WTC11 (cell line): ENCODE results near the gene CHST3.

Source experiments
- CREM ChIP-seq: sonication (generic); formaldehyde crosslinking; IDR thresholded peaks from 2 replicates; pipeline ENCODE4 v1.8.1; 2022; ENCODE audit warnings: mild to moderate bottlenecking, missing genetic modification reagents, moderate library complexity
- EMX1 ChIP-seq: fragments of 250-450 bp; sonication (Bioruptor Pico); IDR thresholded peaks from 2 replicates; pipeline ENCODE4 v1.8.0; 2021; ENCODE audit warnings: mild to moderate bottlenecking
- ZNF317 ChIP-seq: sonication (generic); formaldehyde crosslinking; IDR thresholded peaks from 2 replicates; pipeline ENCODE4 v1.8.1; 2023; ENCODE audit warnings: low read depth, mild to moderate bottlenecking, moderate library complexity, missing genetic modification reagents, borderline replicate concordance
- TF ChIP-seq, protein P1 (sequence below): fragments of 200-600 bp; IDR thresholded peaks from 2 replicates; pipeline ENCODE4 v1.8.0; 2022; ENCODE audit warnings: antibody characterized with exemption
- TF ChIP-seq, protein P2 (sequence below): sonication (generic); formaldehyde crosslinking; IDR thresholded peaks from 2 replicates; pipeline ENCODE4 v1.8.0; 2022; ENCODE audit warnings: mild to moderate bottlenecking, missing genetic modification reagents
- TF ChIP-seq, protein P3 (sequence below): sonication (generic); formaldehyde crosslinking; IDR thresholded peaks from 2 replicates; pipeline ENCODE4 v1.8.1; 2023; ENCODE audit warnings: mild to moderate bottlenecking, moderate library complexity, missing genetic modification reagents

DNA sequence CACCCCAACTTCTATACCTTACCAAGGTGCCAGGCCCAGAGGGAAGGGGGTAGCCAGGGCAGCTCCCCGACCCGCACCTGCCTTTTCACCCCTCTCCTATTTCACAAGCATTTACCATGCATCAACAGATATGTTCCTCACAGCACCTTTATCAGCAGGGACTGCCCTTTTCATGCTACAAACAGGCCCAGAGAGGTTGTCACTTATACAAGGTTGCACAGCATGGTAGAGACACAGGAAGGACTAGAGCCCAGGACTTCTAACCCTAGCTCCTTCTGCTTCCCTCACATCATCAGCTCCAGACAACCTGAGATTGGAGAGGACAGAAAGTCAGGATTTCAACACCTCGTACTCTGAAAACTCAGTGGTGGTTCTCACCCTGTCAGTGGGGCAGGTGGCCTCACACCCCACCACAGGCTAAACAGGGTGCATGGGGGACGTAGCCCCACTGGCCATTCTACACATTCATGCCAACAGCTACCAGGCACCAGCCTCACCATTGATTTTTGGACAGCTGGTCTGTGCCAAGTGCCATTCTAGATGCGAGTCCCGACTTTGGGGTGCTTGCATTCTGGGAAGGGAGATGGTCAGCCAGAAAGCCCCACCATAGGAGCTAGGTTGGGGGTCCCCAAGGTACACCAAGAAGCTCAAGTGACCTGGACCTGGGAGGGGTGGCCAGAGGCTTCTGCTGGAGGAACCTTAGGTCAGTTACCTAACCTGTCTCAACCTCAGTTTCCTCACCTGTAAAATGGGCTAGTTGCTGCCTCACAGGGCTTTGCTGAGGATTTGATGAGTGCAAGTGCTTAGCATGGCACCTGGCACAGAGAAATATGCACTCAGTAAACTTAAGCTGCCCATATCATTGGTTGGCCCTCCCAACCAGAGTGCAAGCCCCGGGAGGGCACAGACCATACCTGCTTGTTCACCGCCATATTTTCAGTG lies 38.4 kb downstream of the CHST3 start:
- TF ChIP-seq, protein P1, sequence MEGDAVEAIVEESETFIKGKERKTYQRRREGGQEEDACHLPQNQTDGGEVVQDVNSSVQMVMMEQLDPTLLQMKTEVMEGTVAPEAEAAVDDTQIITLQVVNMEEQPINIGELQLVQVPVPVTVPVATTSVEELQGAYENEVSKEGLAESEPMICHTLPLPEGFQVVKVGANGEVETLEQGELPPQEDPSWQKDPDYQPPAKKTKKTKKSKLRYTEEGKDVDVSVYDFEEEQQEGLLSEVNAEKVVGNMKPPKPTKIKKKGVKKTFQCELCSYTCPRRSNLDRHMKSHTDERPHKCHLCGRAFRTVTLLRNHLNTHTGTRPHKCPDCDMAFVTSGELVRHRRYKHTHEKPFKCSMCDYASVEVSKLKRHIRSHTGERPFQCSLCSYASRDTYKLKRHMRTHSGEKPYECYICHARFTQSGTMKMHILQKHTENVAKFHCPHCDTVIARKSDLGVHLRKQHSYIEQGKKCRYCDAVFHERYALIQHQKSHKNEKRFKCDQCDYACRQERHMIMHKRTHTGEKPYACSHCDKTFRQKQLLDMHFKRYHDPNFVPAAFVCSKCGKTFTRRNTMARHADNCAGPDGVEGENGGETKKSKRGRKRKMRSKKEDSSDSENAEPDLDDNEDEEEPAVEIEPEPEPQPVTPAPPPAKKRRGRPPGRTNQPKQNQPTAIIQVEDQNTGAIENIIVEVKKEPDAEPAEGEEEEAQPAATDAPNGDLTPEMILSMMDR, result no peak
- TF ChIP-seq, protein P2, sequence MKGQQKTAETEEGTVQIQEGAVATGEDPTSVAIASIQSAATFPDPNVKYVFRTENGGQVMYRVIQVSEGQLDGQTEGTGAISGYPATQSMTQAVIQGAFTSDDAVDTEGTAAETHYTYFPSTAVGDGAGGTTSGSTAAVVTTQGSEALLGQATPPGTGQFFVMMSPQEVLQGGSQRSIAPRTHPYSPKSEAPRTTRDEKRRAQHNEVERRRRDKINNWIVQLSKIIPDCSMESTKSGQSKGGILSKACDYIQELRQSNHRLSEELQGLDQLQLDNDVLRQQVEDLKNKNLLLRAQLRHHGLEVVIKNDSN (CRISPR knock-in tag), result no peak
- TF ChIP-seq EMX1 (no peak), ZNF317 (CRISPR knock-in tag) (no peak), CREM (CRISPR knock-in tag) (no peak)
- TF ChIP-seq, protein P3, sequence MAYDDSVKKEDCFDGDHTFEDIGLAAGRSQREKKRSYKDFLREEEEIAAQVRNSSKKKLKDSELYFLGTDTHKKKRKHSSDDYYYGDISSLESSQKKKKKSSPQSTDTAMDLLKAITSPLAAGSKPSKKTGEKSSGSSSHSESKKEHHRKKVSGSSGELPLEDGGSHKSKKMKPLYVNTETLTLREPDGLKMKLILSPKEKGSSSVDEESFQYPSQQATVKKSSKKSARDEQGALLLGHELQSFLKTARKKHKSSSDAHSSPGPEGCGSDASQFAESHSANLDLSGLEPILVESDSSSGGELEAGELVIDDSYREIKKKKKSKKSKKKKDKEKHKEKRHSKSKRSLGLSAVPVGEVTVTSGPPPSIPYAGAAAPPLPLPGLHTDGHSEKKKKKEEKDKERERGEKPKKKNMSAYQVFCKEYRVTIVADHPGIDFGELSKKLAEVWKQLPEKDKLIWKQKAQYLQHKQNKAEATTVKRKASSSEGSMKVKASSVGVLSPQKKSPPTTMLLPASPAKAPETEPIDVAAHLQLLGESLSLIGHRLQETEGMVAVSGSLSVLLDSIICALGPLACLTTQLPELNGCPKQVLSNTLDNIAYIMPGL (CRISPR knock-in tag), result no peak
